Loucy (cell line): Measurements from ENCODE around the gene NTNG1.

Experiments
- CTCF ChIP-seq: fragments of 200-600 bp; sonication (generic); conservative IDR thresholded peaks from 2 replicates; pipeline ENCODE4 v1.5.1; 2014; ENCODE audit warnings: mild to moderate bottlenecking, antibody characterized with exemption, low read length
- EZH2phosphoT487 ChIP-seq: fragments of 200-600 bp; IDR thresholded peaks from 2 replicates; pipeline ENCODE4 v1.6.1; 2018; ENCODE audit warnings: antibody characterized with exemption, mild to moderate bottlenecking, moderate library complexity, borderline replicate concordance

- TF ChIP-seq CTCF (no peak), EZH2phosphoT487 (no peak)
These were observed 21.9 kb downstream of the NTNG1 start for GRCh38 chr1:107162745-107163144.
